Neutrophil (primary cell): ENCODE results near the gene PPM1K.

ENCODE experiments used
- H3K27ac ChIP-seq: fragments of 200-600 bp; sonication (generic); 2 replicates; pipeline ENCODE4 v1.5.1; 2016; ENCODE audit warnings: mild to moderate bottlenecking, moderate library complexity
- H3K27me3 ChIP-seq: fragments of 200-600 bp; sonication (generic); 2 replicates; pipeline ENCODE4 v1.6.0; 2016; ENCODE audit warnings: mild to moderate bottlenecking
- H3K36me3 ChIP-seq: fragments of 200-600 bp; sonication (generic); 2 replicates; pipeline ENCODE4 v1.5.1; 2017
- H3K4me1 ChIP-seq, 2 experiments: fragments of 200-600 bp in 1 of 2; sonication (generic) in 1 of 2; 1 replicate in 1 of 2; 2 replicates in 1 of 2; pipeline versions ENCODE4 v1.5.1 to v1.6.1; 2013 to 2016; ENCODE audit warnings: low read depth in 1 of 2, low read length in 1 of 2, mild to moderate bottlenecking in 1 of 2, moderate library complexity in 1 of 2; ENCODE audit not compliant: control insufficient read depth in 1 of 2, insufficient read depth in 1 of 2
- H3K4me3 ChIP-seq, 2 experiments: fragments of 200-600 bp in 1 of 2; sonication (generic) in 1 of 2; 1 replicate in 1 of 2; 2 replicates in 1 of 2; pipeline ENCODE4 v1.5.1; 2013 to 2016; ENCODE audit warnings: low read depth in 1 of 2, low read length in 1 of 2, mild to moderate bottlenecking in 1 of 2, moderate library complexity in 1 of 2
- H3K9me3 ChIP-seq: fragments of 200-600 bp; sonication (generic); 2 replicates; pipeline ENCODE4 v1.5.1; 2016
- TF ChIP-seq, protein P1 (sequence below): fragments of 200-600 bp; sonication (generic); IDR thresholded peaks from 2 replicates; pipeline ENCODE4 v1.5.1; 2016; ENCODE audit warnings: antibody characterized with exemption

The PPM1K gene

GRCh38 chr4:88247148-88247547 lies 37.2 kb downstream of the PPM1K start:
- H3K4me1 ChIP-seq = no peaks in the 10 kb centered on the region
- H3K4me3 ChIP-seq = no peak overlapping the region
- no peaks in the 10 kb centered on the region for H3K36me3 ChIP-seq
- H3K27me3 ChIP-seq = no peaks in the 10 kb centered on the region
- H3K27ac ChIP-seq = no peak overlapping the region
- no peaks in the 10 kb centered on the region for H3K9me3 ChIP-seq
- TF ChIP-seq, protein P1, sequence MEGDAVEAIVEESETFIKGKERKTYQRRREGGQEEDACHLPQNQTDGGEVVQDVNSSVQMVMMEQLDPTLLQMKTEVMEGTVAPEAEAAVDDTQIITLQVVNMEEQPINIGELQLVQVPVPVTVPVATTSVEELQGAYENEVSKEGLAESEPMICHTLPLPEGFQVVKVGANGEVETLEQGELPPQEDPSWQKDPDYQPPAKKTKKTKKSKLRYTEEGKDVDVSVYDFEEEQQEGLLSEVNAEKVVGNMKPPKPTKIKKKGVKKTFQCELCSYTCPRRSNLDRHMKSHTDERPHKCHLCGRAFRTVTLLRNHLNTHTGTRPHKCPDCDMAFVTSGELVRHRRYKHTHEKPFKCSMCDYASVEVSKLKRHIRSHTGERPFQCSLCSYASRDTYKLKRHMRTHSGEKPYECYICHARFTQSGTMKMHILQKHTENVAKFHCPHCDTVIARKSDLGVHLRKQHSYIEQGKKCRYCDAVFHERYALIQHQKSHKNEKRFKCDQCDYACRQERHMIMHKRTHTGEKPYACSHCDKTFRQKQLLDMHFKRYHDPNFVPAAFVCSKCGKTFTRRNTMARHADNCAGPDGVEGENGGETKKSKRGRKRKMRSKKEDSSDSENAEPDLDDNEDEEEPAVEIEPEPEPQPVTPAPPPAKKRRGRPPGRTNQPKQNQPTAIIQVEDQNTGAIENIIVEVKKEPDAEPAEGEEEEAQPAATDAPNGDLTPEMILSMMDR = no peak

DNA sequence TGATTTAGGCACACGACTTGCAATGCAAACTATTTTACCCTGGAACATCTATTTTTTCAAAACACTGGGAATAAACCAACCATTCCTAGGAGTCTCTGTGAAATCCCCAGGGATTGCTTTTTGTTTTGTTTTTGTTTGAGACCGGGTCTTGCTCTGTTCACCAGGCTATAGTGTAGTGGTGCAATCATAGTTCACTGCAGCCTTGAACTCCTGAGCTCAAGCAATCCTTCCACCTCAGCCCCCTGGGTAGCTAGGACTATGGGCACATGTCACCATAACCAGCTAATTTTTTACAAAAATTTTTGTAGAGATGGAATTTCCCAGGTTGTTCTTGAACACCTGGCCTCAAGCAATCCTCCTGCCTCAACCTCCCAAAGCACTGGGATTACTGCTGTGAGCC lies 37.8 kb downstream of the PPM1K start:
- Histone ChIP-seq H3K27me3 (no peaks in the 10 kb centered on the region), H3K4me1 (no peaks in the 10 kb centered on the region), H3K9me3 (no peaks in the 10 kb centered on the region), H3K4me3 (no peak overlapping the region), H3K36me3 (no peaks in the 10 kb centered on the region), H3K27ac (no peak overlapping the region)
- TF ChIP-seq, protein P1 = no peak

DNA sequence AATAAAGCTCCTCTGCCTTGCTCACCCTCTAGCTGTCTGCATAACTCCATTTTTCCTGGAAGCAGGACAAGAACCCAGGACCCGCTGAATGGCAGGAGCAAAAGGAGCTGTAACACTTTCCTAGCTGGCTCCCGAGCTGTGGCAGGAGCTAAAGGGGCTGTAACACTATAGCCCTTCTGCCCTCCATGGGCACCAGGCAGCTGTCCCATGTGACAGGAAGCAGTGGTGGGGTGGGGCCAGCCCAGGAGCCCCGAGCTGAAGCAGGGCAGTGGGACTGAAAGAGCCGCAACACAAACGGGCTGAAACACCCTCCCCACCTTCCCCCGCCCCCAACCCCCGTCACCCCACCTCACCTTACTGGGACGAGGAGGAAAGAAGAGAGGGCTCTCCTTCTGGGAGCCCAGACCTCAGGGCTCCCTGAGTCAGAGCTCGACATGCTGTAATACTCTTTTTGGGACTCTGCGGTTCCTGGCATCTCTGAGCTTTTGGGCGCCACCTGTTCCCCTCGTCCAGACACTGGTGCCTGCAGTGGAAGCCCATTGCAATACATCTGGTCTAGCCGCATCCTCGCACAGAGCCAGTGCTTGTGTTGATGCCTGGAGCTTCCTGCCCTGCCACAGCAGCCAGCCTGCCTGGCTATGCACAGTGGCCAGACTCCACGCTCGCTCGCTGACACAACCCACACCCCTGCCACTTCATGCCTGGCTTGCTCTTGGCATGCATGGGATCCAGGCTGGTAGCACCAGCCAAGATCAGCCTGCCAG lies 39.4 kb downstream of the PPM1K start:
- Histone ChIP-seq H3K4me3 (no peak overlapping the region), H3K27me3 (no peaks in the 10 kb centered on the region), H3K36me3 (no peaks in the 10 kb centered on the region), H3K27ac (no peak overlapping the region), H3K9me3 (no peaks in the 10 kb centered on the region), H3K4me1 (no peaks in the 10 kb centered on the region)
- TF ChIP-seq, protein P1 = no peak

GRCh38 chr4:88244056-88244455 lies 40.3 kb downstream of the PPM1K start:
- Histone ChIP-seq H3K4me3 (no peak overlapping the region), H3K36me3 (no peaks in the 10 kb centered on the region), H3K27ac (no peak overlapping the region), H3K4me1 (no peaks in the 10 kb centered on the region), H3K9me3 (no peaks in the 10 kb centered on the region), H3K27me3 (no peaks in the 10 kb centered on the region)
- TF ChIP-seq, protein P1 = no peak

- Histone ChIP-seq H3K9me3 (no peaks in the 10 kb centered on the region), H3K4me3 (no peak overlapping the region), H3K4me1 (no peaks in the 10 kb centered on the region), H3K36me3 (no peaks in the 10 kb centered on the region), H3K27me3 (no peaks in the 10 kb centered on the region), H3K27ac (no peak overlapping the region)
- TF ChIP-seq, protein P1 = no peak
Measured at GRCh38 chr4:88242144-88242543, 42.2 kb downstream of the PPM1K start.
